ENCODE measurements around the gene AKAP10. TPM values are rescaled to one million over a fixed set of nuclear protein-coding genes. Genes with fewer than 3 reads are reported as not detected.
"Not testable (repeated sequence)": the region's sequence is repeated elsewhere in the genome, so short reads cannot be mapped to it uniquely, and the experiment has no call there.

AKAP10 gene
- total RNA-seq, 1 experiment from 2014 or later = 20.2 TPM

- Histone ChIP-seq H3K23ac (ENCODE audit: insufficient read length, low read depth, low read length) (no peak overlapping the region), H2BK20ac (ENCODE audit: low read depth, low read length, poor library complexity, severe bottlenecking) (no peak overlapping the region), H4K8ac (replicated peaks; ENCODE audit: insufficient read length, low read depth, low read length) (no peak overlapping the region), H2BK120ac (ENCODE audit: low read depth, low read length, poor library complexity, severe bottlenecking) (no peak overlapping the region), H3K79me1 (ENCODE audit: insufficient read depth, low read depth, low read length, poor library complexity, severe bottlenecking) (peaks cover 24% of the 10 kb centered on the region), H2BK5ac (ENCODE audit: insufficient read length, low read length) (no peak overlapping the region), H3K14ac (ENCODE audit: insufficient read depth, low read length) (no peak overlapping the region), H3K27me3 (ENCODE audit: insufficient read depth, low read length) (no peaks in the 10 kb centered on the region), H2BK12ac (ENCODE audit: insufficient read length, low read depth, low read length) (no peak overlapping the region), H3T11ph (ENCODE audit: low read length) (no peak overlapping the region), H3K9me3 (ENCODE audit: control insufficient read depth, low read depth, low read length) (no peaks in the 10 kb centered on the region), H3K18ac (ENCODE audit: insufficient read length, low read depth, low read length) (no peak overlapping the region), H4K91ac (ENCODE audit: insufficient read length, low read depth, low read length) (no peak overlapping the region), H3K56ac (ENCODE audit: insufficient read length, low read depth, low read length) (no peak overlapping the region), H3K9ac (ENCODE audit: extremely low read depth, insufficient read length, low read length) (no peak overlapping the region), H3K4ac (ENCODE audit: low read depth, low read length) (no peak overlapping the region), H3K4me2 (ENCODE audit: insufficient read depth, insufficient read length, low read length) (no peak overlapping the region), H3K27ac (ENCODE audit: insufficient read length, low read depth, low read length) (no peak overlapping the region), H3K4me1 (ENCODE audit: insufficient read depth, low read length) (no peaks in the 10 kb centered on the region), H3K79me2 (ENCODE audit: insufficient read depth, low read length) (peaks cover 38% of the 10 kb centered on the region), H2BK15ac (ENCODE audit: low read depth, low read length) (no peak overlapping the region), H4K20me1 (ENCODE audit: control insufficient read depth, insufficient read depth, insufficient read length) (no peaks in the 10 kb centered on the region), H2AFZ (ENCODE audit: low read length) (no peak overlapping the region), H2AK5ac (ENCODE audit: insufficient read length, low read length) (no peak overlapping the region), H3K23me2 (ENCODE audit: insufficient read length, low read depth, low read length, poor library complexity, severe bottlenecking) (no peaks in the 10 kb centered on the region), H4K5ac (ENCODE audit: insufficient read length, low read depth, low read length) (no peak overlapping the region)
- no CpG with 5 or more reads among the region's 2 CpGs for WGBS (ENCODE audit: extremely low coverage, insufficient read length, low lambda C conversion rate)
- no peak overlapping the region for H3K4me3 Mint-ChIP-seq
- H3K9me3 Mint-ChIP-seq = no peaks in the 10 kb centered on the region; a peak in 3 of 5 replicates
- H3K27ac Mint-ChIP-seq = no peak overlapping the region
- TF ChIP-seq, protein P1, sequence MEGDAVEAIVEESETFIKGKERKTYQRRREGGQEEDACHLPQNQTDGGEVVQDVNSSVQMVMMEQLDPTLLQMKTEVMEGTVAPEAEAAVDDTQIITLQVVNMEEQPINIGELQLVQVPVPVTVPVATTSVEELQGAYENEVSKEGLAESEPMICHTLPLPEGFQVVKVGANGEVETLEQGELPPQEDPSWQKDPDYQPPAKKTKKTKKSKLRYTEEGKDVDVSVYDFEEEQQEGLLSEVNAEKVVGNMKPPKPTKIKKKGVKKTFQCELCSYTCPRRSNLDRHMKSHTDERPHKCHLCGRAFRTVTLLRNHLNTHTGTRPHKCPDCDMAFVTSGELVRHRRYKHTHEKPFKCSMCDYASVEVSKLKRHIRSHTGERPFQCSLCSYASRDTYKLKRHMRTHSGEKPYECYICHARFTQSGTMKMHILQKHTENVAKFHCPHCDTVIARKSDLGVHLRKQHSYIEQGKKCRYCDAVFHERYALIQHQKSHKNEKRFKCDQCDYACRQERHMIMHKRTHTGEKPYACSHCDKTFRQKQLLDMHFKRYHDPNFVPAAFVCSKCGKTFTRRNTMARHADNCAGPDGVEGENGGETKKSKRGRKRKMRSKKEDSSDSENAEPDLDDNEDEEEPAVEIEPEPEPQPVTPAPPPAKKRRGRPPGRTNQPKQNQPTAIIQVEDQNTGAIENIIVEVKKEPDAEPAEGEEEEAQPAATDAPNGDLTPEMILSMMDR (conservative IDR thresholded peaks at IDR 0.05) = no peak
- DNase-seq = no peak
- peaks cover 18 to 59% (median 52%) of the 10 kb centered on the region in 3 experiments; a peak in 6 of 7 replicates for H3K36me3 Mint-ChIP-seq (ENCODE audit: insufficient read depth in 1 of 3, low read depth in 3 of 3)
- H3K27me3 Mint-ChIP-seq (ENCODE audit: low read depth) = no peaks in the 10 kb centered on the region
- peaks cover 8 to 11% of the 10 kb centered on the region in 2 experiments for H3K4me1 Mint-ChIP-seq
Measured at GRCh38 chr17:19973156-19973555, 4.5 kb downstream of the AKAP10 start.

DNA sequence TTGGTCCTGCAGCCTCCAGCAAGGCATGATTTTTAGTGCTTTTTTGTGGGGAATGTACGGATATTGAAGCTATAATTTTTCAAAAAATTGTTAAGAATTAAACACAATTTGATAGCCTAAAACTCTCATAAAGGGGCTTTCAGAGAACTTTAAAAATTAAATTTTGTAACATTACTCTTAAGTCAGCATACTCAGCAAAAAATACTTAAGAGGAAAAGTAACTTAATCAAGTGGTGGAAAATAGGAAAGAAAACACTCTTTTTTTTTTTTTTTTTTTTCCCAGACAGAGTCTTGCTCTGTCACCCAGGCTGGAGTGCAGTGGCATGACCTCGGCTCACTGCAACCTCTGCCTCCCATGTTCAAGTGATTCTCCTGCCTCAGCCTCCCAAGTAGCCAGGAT lies 14.7 kb downstream of the AKAP10 start:
- not testable (repeated sequence) for H2BK12ac ChIP-seq (ENCODE audit: insufficient read length, low read depth, low read length); DNase-seq; H3K4me3 Mint-ChIP-seq; H3K9ac ChIP-seq (ENCODE audit: extremely low read depth, insufficient read length, low read length); H2BK5ac ChIP-seq (ENCODE audit: insufficient read length, low read length); H3T11ph ChIP-seq (ENCODE audit: low read length); H3K18ac ChIP-seq (ENCODE audit: insufficient read length, low read depth, low read length); H2BK20ac ChIP-seq (ENCODE audit: low read depth, low read length, poor library complexity, severe bottlenecking); H4K91ac ChIP-seq (ENCODE audit: insufficient read length, low read depth, low read length); H3K56ac ChIP-seq (ENCODE audit: insufficient read length, low read depth, low read length); H3K79me2 ChIP-seq (ENCODE audit: insufficient read depth, low read length); H2BK120ac ChIP-seq (ENCODE audit: low read depth, low read length, poor library complexity, severe bottlenecking); H3K23ac ChIP-seq (ENCODE audit: insufficient read length, low read depth, low read length); H3K4me2 ChIP-seq (ENCODE audit: insufficient read depth, insufficient read length, low read length); H3K4ac ChIP-seq (ENCODE audit: low read depth, low read length); H3K27ac ChIP-seq (ENCODE audit: insufficient read length, low read depth, low read length); H3K14ac ChIP-seq (ENCODE audit: insufficient read depth, low read length); H2AFZ ChIP-seq (ENCODE audit: low read length); H3K27me3 ChIP-seq (ENCODE audit: insufficient read depth, low read length); H2AK5ac ChIP-seq (ENCODE audit: insufficient read length, low read length); H3K9me3 ChIP-seq (ENCODE audit: control insufficient read depth, low read depth, low read length); H3K4me1 ChIP-seq (ENCODE audit: insufficient read depth, low read length); H3K23me2 ChIP-seq (ENCODE audit: insufficient read length, low read depth, low read length, poor library complexity, severe bottlenecking); H3K79me1 ChIP-seq (ENCODE audit: insufficient read depth, low read depth, low read length, poor library complexity, severe bottlenecking); H3K4me1 Mint-ChIP-seq; H3K27ac Mint-ChIP-seq; H3K27me3 Mint-ChIP-seq (ENCODE audit: low read depth); H4K8ac ChIP-seq (replicated peaks; ENCODE audit: insufficient read length, low read depth, low read length); H4K20me1 ChIP-seq (ENCODE audit: control insufficient read depth, insufficient read depth, insufficient read length); H3K9me3 Mint-ChIP-seq; H2BK15ac ChIP-seq (ENCODE audit: low read depth, low read length); H4K5ac ChIP-seq (ENCODE audit: insufficient read length, low read depth, low read length)
- peaks cover 8 to 57% (median 39%) of the 10 kb centered on the region in 3 experiments for H3K36me3 Mint-ChIP-seq (ENCODE audit: insufficient read depth in 1 of 3, low read depth in 3 of 3)
- WGBS (ENCODE audit: extremely low coverage, insufficient read length, low lambda C conversion rate) = no CpG with 5 or more reads among the region's 2 CpGs
